Endothelial cell of umbilical vein (primary cell): Measurements from ENCODE around the gene CNPPD1.
"Not testable (repeated sequence)": the region's sequence is repeated elsewhere in the genome, so short reads cannot be mapped to it uniquely, and the experiment has no call there.

Experiments used
- EZH2 ChIP-seq: IDR thresholded peaks from 2 replicates; pipeline ENCODE4 v1.6.1; 2012; ENCODE audit warnings: borderline replicate concordance, low read depth, mild to moderate bottlenecking, moderate library complexity, low read length, inconsistent platforms; ENCODE audit not compliant: severe bottlenecking
- POLR2A ChIP-seq: IDR thresholded peaks from 2 replicates; pipeline ENCODE4 v1.6.1; 2012; ENCODE audit warnings: low read depth, mild to moderate bottlenecking, control low read depth, low read length
- POLR2AphosphoS5 ChIP-seq: IDR thresholded peaks from 2 replicates; pipeline ENCODE4 v1.6.1; 2012; ENCODE audit warnings: low read depth, mild to moderate bottlenecking, control low read depth, low read length, moderate library complexity; ENCODE audit not compliant: insufficient read depth
- TF ChIP-seq, protein P1 (sequence below), 2 donors: IDR thresholded peaks; 1 replicate in 1 of 2; 2 replicates in 1 of 2; pipeline ENCODE4 v1.5.1; 2011; ENCODE audit warnings: low read length in 2 of 2, mild to moderate bottlenecking in 2 of 2, moderate library complexity in 2 of 2, control low read depth in 1 of 2, inconsistent platforms in 1 of 2, low read depth in 1 of 2; ENCODE audit not compliant: insufficient read depth in 1 of 2; ENCODE audit errors: extremely low read depth in 1 of 2

DNA sequence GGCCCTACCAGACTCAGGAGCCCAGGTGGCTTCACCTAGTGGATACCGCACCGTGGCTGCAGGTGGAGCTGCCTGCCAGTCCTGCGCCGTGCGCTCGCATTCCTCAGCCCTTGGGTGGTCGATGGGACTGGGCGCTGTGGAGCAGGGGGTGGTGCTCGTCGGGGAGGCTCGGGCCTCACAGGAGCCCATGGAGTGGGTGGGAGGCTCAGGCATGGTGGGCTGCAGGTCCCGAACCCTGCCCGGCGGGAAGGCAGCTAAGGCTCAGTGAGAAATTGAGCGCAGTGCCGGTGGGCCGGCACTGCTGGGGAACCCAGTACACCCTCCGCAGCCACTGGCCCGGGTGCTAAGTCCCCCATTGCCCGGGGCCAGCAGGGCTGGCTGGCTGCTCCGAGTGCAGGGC, 24.6 kb upstream of the CNPPD1 start:
- TF ChIP-seq POLR2A, POLR2AphosphoS5, EZH2: not testable (repeated sequence)
- TF ChIP-seq, protein P1, sequence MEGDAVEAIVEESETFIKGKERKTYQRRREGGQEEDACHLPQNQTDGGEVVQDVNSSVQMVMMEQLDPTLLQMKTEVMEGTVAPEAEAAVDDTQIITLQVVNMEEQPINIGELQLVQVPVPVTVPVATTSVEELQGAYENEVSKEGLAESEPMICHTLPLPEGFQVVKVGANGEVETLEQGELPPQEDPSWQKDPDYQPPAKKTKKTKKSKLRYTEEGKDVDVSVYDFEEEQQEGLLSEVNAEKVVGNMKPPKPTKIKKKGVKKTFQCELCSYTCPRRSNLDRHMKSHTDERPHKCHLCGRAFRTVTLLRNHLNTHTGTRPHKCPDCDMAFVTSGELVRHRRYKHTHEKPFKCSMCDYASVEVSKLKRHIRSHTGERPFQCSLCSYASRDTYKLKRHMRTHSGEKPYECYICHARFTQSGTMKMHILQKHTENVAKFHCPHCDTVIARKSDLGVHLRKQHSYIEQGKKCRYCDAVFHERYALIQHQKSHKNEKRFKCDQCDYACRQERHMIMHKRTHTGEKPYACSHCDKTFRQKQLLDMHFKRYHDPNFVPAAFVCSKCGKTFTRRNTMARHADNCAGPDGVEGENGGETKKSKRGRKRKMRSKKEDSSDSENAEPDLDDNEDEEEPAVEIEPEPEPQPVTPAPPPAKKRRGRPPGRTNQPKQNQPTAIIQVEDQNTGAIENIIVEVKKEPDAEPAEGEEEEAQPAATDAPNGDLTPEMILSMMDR (IDR thresholded peaks at IDR 0.05; ENCODE audit: extremely low read depth in 1 of 2, insufficient read depth in 1 of 2, low read depth in 1 of 2, low read length in 2 of 2), result not testable (repeated sequence)
